ENCODE results near the gene NDUFA11.

NDUFA11 gene

DNA sequence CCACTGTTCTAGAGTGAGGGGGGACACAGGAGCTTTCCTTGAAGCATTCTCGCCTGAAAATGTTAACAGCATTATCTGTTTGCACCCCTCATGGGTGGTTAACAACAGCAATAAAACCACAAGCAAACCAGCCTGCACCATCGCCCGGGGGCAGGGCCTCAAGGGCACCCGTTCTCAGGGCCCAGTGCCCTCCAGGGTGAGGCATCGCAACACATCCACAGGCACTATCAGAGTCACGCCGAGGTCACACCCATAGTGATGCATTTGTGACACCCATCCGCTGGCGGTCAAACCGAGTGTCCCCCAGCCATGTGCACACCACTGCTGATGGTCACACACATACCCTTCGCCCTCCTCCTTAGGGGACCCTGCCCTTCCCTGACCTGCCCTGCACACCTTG is 37.8 kb downstream of the NDUFA11 start:
- no peak for ATAC-seq (ENCODE audit: insufficient read depth, low read depth)
- Histone ChIP-seq H3K4me3 (ENCODE audit: low read depth in 1 of 2, low read length in 2 of 2) (no peak overlapping the region), H4K20me1 (ENCODE audit: insufficient read depth, low read length) (no peaks in the 10 kb centered on the region)

DNA sequence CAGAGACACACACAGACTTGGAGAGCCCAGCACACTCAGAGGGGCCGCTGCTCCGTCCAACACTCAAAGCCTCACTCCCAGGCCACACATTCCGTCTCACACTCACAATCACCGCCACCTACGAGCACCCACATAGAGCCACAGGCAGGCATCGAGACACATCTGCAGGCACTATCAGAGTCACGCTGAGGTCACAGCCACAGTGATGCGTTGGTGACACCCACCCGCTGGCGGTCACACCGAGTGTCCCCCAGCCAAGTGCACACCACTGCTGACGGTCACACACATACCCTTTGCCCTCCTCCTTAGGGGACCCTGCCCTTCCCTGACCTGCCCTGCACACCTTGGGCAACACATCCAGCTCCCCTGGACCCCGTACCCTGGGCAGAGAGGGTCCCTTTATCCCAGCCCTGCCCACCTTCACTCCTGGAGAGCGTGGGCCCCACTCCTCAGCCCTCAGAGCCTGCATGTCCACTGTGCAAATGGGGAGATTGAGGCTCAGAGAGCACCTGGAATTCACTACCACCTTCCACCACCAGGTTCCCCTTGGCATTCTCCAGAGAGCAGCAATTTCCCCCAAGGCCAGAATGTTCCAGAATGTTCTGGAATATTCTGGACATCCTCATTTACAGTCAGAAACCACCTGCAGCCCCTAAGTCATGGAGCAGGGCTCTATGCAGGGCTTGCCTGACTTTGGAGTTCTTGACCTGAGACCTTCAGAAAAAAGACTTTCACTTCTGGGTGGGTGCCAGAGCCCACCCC is 38.7 kb downstream of the NDUFA11 start:
- H3K79me2 ChIP-seq (ENCODE audit: insufficient read depth, low read length) = no peaks in the 10 kb centered on the region
- H3K27ac ChIP-seq (ENCODE audit: low read length) = no peak overlapping the region
- H4K20me1 ChIP-seq (ENCODE audit: insufficient read depth, low read length) = no peaks in the 10 kb centered on the region
- no peaks in the 10 kb centered on the region for H3K36me3 ChIP-seq (ENCODE audit: insufficient read depth, low read length)
- ATAC-seq (ENCODE audit: insufficient read depth, low read depth) = no peak
- no peak overlapping the region for H3K9ac ChIP-seq (ENCODE audit: low read depth, low read length)
- H3K4me1 ChIP-seq (ENCODE audit: insufficient read depth, low read length) = no peaks in the 10 kb centered on the region
- H2AFZ ChIP-seq (ENCODE audit: low read depth, low read length) = no peak overlapping the region
- no peaks in the 10 kb centered on the region for H3K9me3 ChIP-seq (ENCODE audit: insufficient read depth, low read length, severe bottlenecking)
- H3K27me3 ChIP-seq (ENCODE audit: insufficient read depth, low read length, poor library complexity) = no peaks in the 10 kb centered on the region
- no peak overlapping the region for H3K4me2 ChIP-seq (ENCODE audit: insufficient read depth, low read length)
- no peak overlapping the region for H3K4me3 ChIP-seq (ENCODE audit: low read depth in 1 of 2, low read length in 2 of 2)
- no peak for TF ChIP-seq EZH2 (IDR thresholded peaks at IDR 0.05; ENCODE audit: borderline replicate concordance, low read depth, low read length, severe bottlenecking)
- TF ChIP-seq, protein P1, sequence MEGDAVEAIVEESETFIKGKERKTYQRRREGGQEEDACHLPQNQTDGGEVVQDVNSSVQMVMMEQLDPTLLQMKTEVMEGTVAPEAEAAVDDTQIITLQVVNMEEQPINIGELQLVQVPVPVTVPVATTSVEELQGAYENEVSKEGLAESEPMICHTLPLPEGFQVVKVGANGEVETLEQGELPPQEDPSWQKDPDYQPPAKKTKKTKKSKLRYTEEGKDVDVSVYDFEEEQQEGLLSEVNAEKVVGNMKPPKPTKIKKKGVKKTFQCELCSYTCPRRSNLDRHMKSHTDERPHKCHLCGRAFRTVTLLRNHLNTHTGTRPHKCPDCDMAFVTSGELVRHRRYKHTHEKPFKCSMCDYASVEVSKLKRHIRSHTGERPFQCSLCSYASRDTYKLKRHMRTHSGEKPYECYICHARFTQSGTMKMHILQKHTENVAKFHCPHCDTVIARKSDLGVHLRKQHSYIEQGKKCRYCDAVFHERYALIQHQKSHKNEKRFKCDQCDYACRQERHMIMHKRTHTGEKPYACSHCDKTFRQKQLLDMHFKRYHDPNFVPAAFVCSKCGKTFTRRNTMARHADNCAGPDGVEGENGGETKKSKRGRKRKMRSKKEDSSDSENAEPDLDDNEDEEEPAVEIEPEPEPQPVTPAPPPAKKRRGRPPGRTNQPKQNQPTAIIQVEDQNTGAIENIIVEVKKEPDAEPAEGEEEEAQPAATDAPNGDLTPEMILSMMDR (IDR thresholded peaks at IDR 0.05; ENCODE audit: borderline replicate concordance, extremely low read depth, low read length, poor library complexity, severe bottlenecking) = no peak
- no peak for DNase-seq

More for the DNA sequence above, 37.8 kb downstream of the NDUFA11 start:
- H3K79me2 ChIP-seq (ENCODE audit: insufficient read depth, low read length) = no peaks in the 10 kb centered on the region
- no peak for TF ChIP-seq EZH2 (IDR thresholded peaks at IDR 0.05; ENCODE audit: borderline replicate concordance, low read depth, low read length, severe bottlenecking)
- TF ChIP-seq, protein P1 (IDR thresholded peaks at IDR 0.05; ENCODE audit: borderline replicate concordance, extremely low read depth, low read length, poor library complexity, severe bottlenecking) = no peak
- no peaks in the 10 kb centered on the region for H3K36me3 ChIP-seq (ENCODE audit: insufficient read depth, low read length)
- DNase-seq = no peak
- no peak overlapping the region for H3K4me2 ChIP-seq (ENCODE audit: insufficient read depth, low read length)
- H2AFZ ChIP-seq (ENCODE audit: low read depth, low read length) = no peak overlapping the region
- no peaks in the 10 kb centered on the region for H3K9me3 ChIP-seq (ENCODE audit: insufficient read depth, low read length, severe bottlenecking)
- no peaks in the 10 kb centered on the region for H3K27me3 ChIP-seq (ENCODE audit: insufficient read depth, low read length, poor library complexity)
- no peaks in the 10 kb centered on the region for H3K4me1 ChIP-seq (ENCODE audit: insufficient read depth, low read length)
- no peak overlapping the region for H3K27ac ChIP-seq (ENCODE audit: low read length)
- H3K9ac ChIP-seq (ENCODE audit: low read depth, low read length) = no peak overlapping the region

DNA sequence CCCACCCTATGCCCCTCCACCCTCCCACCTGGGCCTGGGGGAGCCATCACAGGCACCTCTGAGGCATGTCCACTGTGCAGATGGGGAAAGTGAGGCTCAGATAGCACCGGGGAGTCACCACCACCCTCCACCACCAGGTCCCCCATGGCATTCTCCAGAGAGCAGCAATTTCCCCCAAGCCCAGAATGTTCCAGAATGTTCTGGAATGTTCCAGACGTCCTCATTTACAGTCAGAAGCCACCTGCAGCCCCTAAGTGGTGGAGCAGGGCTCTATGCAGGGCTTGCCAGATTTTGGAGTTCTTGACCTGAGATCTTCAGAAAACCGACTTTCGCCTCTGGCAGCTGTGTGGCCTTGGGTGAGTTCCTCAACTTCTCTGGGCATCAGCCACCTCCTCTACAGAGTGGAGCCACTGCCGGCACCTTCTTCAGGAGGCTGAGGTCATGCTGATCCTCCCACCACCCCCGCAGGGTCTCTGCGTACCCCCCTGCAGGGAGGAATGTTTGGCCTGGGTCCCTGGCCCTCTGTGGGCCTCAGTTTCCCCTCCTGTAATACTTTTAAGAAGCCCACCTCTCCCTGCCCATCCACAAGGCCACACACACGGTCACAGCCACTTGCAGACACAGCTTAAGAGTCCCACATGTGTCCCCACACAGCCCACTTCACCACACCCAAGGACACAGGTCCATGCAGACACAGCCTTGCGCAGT is 39.4 kb downstream of the NDUFA11 start:
- Histone ChIP-seq H3K9me3 (ENCODE audit: insufficient read depth, low read length, severe bottlenecking) (no peaks in the 10 kb centered on the region), H3K9ac (ENCODE audit: low read depth, low read length) (no peak overlapping the region), H3K27me3 (ENCODE audit: insufficient read depth, low read length, poor library complexity) (no peaks in the 10 kb centered on the region), H3K4me3 (ENCODE audit: low read depth in 1 of 2, low read length in 2 of 2) (no peak overlapping the region), H3K36me3 (ENCODE audit: insufficient read depth, low read length) (no peaks in the 10 kb centered on the region), H3K27ac (ENCODE audit: low read length) (no peak overlapping the region), H3K4me1 (ENCODE audit: insufficient read depth, low read length) (no peaks in the 10 kb centered on the region), H4K20me1 (ENCODE audit: insufficient read depth, low read length) (no peaks in the 10 kb centered on the region), H3K4me2 (ENCODE audit: insufficient read depth, low read length) (no peak overlapping the region), H2AFZ (ENCODE audit: low read depth, low read length) (no peak overlapping the region), H3K79me2 (ENCODE audit: insufficient read depth, low read length) (no peaks in the 10 kb centered on the region)
- no peak for DNase-seq
- no peak for TF ChIP-seq EZH2 (IDR thresholded peaks at IDR 0.05; ENCODE audit: borderline replicate concordance, low read depth, low read length, severe bottlenecking)
- TF ChIP-seq, protein P1 (IDR thresholded peaks at IDR 0.05; ENCODE audit: borderline replicate concordance, extremely low read depth, low read length, poor library complexity, severe bottlenecking) = no peak
- no peak for ATAC-seq (ENCODE audit: insufficient read depth, low read depth)

Data from DND-41 (cell line).